Mesenteric fat pad (tissue), 1 donor: Measurements from ENCODE around the gene TMTC2. TPM values are rescaled to one million over a fixed set of nuclear protein-coding genes. Genes with fewer than 3 reads are reported as not detected.

ENCODE experiments used
- DNase-seq: peaks from one replicate; pipeline ENCODE4 v3.0.0-alpha.2; 2020; ENCODE audit warnings: low spot score
- total RNA-seq: library from RNA; stranded (reverse); fragmentation: NEBNext Ultra II Directional; extraction: Animal tissue kit (Norgen Biotek cat#: 25700); gene quantifications from one replicate; pipeline ENCODE4 v1.2.1, GENCODE V29; 2021
- donor health status: DM: yes; HTN: yes; CAD: no.

Gene TMTC2
- total RNA-seq, 1 donor from 2014 or later, result 7.0 TPM

DNA sequence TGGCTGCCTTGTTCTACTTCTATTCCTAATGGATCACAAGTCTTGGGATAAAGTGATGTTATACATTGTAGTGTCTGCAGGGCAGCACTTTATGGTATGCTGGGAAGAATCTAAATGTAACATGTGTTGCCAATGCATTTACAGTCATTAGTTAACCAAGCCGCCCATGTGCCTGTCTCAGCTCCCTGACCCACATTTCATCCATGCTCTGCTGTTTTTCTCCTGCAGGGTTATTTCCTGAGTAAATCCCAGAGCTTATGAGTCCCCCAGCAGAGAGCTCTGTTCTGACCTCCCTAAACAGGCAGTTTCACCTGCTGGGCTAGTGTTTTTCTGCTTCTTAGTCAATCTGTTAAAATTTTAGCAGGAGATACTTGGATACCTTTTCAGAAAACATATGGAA, 4.4 kb upstream of the TMTC2 start:
- DNase-seq, result no peak

DNA sequence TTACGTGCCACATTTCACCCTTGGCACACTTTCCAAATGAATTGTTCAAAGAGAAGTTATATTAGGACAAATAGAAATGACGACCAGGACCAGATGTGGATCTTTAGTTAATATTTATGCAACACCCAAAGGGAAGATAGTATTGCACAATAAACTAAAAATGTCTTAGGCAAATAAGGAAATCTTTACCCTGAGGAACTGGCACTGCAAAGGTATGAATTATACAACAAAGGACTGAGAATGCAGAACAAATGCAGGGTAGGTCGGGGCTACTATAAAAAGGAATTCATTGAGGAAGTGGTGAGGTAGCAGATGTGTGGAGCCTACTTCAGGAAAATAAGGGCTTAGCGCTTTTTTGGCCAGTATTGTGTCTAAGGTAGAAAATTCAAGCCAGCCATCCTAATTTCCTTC, 3.9 kb upstream of the TMTC2 start:
- no peak for DNase-seq

DNA sequence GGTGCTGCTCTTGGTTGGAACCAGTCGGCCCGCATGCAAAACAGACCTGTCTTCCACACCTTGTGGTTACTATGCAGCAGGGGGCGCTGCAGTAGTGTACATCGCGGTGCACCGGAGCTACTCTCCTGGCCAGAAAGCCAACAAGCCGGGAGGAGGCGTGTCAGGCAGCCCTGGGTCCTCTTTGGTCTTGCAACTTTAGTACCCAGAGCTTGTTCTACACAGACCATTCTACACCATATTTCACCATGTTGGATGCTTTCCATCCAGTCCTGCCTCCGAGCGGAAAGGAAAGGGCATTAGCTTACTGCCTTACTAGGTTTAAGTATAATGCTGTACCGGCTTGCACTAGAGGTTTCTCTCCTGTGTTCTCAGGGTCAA, 927 bp upstream of the TMTC2 start:
- peak; percentile 95 for DNase-seq

DNA sequence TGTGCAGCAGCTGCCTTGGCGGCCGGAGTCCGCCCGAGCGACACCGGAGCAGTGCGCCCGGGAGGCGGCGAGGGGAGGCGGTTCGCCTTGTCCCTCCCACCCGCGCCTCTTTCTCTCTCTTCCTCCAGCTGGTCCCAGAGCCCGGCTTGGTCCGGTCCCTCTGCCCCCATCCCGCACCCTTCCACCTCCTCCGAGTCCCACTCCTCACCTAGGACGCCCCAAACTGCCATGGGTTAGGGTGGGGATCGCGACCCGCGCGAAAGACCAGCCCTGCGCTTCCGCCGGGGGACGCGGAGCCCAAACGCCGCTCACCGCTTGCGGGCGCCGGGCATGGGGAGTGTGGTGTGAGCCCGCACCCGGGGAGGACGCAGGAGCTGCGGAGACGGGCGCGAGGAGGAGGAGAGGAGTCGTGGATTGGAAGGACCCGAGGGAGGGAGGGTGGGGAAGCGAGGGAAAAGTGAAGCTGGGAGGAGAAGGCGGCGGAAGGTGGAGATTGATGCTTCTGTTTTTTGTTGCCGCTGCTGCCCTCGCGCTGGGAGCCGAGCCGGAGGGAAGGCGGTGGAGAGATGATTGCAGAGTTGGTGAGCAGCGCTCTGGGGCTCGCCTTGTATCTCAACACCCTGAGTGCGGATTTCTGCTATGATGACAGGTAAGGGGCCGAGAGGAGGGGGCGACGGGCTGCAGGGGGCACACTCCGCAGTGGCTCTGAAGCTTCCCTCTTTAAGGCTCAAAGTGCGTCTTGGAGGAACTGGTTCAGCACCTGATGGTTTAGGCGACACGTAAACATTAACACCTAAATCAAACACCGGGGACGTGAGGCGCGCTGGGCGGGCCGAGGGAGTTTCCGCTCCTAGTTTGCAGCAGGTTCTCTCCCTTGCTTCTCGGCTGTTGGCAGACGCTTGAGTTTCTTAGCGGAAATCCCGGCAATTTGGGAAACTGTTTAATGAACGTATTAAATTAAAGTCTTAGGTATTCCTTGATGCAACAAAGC, 610 bp downstream of the TMTC2 start:
- DNase-seq, result peak; percentile 90

DNA sequence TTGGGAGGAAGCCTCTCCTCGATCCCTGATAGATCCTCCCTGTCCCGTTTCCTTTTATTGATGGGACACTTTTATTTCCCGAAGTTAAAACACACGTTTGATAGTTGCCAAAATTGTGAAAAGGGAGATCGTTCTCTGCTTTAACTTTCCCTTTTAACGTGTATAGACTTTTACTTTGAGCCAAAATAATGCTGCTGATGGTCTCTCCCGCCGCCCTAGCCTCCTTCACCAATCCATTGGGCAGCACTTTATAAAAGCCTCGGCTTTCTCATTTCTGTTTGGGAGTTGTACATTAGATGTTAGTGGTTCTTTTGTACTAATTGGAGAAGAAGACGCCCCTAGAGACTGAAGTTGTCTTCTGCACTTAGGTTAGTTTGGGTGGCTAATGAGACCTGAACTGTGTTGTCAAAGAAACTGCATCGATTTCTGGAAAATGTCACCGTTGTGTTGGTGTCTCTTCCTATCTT, 1.4 kb downstream of the TMTC2 start:
- no peak for DNase-seq

DNA sequence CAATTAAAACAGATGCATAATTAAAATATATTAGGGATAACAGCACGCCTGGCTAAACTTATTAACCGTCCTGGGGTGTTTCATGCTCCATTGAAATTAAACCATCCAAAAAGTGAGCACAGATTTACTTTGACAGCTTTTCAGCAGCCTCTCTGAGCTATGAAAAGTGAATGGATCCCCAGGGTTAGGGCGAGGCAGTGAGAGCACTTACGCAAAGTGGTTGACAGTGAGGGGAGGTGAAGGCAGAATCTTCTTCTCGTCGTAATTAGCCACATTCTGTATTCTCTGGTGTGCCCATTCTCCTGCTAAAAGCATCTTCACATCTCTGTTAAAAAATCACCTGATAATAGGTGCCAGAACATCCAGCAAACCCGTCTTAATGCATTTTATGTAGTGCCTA, 1.9 kb downstream of the TMTC2 start:
- no peak for DNase-seq

DNA sequence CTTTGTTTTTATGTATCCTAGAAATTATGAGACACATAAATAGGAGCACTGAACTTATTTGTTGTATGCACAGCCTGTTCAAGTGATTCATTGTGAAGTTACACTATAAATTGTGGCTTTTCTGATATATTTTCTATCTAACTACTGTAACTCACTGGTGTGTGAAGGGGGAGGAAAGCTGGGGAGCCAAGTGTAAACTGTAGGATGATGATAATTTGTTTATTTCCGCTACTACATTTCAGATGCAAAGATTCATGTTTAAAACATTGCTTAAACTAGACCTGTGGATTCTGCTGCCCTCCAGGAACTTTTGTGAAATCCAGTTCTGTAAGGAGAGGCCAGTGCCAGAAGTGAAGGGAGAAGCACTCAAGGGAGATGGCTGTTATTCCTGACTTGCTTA, 3.3 kb downstream of the TMTC2 start:
- DNase-seq, result no peak

DNA sequence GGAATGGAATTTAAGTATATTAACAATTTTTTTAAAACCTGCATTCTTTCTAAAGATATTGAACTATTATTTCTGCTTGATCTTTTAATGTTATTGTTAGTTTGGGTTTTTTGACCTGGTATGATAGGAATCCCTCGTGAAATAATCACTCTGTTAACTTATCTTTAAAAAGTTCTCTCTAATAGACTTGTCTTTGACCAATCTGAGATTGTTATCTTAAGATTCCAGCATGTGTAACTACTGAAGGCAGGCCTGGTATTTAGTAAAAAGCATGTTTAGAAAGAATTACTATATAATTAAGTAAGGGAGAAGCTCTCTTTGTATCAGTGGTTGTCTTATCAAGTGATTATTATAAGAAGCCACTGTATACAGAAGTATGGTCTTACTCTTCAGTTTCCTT, 4.8 kb downstream of the TMTC2 start:
- DNase-seq, result no peak

DNA sequence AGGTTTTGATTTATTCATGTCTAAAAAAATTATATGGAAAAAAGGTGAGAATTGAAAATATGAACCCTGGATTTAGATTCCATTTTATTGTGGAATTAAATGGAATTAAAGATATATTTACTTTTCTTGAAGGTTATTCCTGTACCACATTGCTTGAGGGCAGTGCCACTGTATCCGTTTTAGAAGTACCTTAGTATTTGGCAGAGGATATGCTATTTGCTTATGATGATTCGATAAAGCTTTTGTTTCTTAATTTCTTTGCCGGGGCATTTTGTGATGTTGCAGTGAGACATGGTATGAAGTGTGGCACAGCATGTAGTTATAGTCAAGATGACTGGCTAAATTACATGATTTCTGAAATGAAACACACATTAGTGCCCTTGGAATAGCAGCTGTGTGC, 7.6 kb downstream of the TMTC2 start:
- no peak for DNase-seq

DNA sequence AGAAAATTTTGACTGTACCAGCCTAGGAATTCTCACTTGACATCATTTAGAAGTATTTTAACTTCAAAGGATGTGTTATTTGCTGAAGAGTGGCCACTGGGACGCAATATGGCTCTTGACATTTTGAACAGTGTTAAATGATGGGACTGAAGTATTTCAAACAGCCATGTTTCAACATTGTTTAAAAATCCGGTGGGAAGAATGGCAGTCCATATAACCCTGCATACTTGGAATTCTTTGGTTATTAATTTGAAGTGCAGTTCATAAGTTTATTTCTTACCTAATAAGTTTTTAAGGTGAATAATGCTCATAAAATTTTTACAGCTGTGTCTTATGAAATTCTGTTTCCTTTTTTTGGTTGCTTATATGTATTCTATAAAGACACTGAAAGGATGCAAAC, 8.3 kb downstream of the TMTC2 start:
- no peak for DNase-seq

DNA sequence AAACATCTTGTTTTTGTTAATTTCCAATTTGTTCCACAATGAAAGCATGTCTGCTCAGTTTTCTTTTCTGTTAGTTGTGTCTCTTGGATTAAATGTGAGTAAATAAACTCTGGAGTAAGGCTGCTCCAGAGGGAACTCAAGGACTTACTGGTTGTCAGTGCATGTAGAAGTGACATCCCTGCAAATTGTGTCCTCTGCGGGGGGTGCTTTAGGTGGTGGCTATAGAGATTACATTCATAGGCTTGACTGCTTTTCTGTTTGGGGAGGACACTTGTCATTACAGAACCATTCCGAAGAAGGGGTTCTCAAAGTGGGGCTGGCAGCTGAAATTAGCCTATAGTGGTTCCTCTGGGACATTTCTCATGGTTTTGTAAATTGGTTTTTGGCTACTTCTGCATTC, 8.8 kb downstream of the TMTC2 start:
- no peak for DNase-seq

DNA sequence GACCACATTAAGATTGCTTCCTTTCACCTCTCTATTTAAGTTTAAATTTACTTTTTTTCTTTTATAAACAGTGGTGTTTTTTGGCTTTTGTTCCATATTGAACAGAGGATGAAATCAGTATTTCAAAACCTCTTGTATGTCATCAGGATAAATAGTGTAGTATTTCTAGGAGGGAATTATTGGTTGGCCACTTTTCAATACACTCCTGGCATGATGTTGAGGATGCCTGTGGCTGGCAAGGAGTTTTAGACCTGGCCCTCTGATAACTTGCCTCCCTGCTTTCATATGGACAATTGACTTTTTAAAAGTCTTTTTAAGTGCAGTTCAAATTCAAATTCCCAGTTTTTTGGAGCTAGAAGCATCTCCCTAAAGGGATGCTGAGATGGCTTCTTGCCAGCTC, 9.8 kb downstream of the TMTC2 start:
- no peak for DNase-seq

DNA sequence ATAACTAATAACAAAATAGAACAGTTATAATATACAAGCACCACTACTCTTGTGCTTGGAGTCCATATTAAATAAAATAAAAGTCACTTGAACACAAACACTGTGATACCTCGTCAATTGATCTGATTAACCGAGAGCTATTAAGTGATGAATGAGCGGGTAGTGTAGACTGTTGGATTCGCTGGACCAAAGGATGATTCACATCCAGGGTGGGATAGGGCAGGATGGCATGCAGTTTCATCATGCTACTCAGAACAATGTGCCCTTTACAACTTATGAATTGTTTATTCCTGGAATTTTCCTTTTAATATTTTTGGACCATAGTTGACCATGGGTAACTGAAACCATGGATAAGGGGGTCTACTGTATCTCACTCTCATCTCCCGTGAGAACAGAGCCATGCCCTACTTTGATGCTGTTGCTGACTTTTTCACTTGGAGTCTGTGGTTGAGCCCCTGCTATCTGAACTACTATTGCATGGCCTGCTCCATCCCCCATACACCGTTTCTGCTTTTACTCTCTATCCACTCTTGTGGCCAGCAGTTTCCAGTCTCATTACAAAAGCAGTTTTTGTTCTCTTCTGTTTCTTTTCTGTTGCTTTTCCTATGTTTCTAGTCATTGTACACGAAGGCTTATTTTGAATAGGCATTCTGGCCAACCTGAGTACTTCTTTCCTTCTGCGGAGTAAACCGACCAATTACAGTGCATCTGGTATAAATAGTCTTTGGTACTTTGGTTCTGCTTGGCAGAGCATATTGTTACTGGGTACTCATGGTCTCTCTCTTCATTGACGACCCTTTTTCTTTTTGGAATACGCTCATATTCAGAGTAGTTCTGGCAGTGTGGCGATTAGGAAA, 12.2 kb downstream of the TMTC2 start:
- no peak for DNase-seq

DNA sequence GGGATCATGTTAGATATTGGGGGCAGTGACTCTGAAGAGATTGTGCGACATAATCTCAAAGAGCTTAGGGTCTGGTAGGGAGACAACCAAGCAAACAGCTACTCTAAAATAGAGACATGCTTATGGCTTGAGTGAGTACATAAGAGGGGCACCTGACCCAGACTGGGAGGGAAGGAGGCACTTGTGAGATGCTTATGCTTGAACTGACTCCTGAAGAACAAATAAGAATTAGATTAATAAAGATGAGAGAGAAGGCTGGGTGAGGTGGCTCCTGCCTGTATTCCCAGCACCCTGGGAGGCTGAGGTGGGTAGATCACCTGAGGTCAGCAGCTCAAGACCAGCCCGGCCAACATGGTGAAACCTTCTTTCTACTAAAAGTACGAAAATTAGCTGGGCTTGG, 19.1 kb downstream of the TMTC2 start:
- DNase-seq, result no peak

DNA sequence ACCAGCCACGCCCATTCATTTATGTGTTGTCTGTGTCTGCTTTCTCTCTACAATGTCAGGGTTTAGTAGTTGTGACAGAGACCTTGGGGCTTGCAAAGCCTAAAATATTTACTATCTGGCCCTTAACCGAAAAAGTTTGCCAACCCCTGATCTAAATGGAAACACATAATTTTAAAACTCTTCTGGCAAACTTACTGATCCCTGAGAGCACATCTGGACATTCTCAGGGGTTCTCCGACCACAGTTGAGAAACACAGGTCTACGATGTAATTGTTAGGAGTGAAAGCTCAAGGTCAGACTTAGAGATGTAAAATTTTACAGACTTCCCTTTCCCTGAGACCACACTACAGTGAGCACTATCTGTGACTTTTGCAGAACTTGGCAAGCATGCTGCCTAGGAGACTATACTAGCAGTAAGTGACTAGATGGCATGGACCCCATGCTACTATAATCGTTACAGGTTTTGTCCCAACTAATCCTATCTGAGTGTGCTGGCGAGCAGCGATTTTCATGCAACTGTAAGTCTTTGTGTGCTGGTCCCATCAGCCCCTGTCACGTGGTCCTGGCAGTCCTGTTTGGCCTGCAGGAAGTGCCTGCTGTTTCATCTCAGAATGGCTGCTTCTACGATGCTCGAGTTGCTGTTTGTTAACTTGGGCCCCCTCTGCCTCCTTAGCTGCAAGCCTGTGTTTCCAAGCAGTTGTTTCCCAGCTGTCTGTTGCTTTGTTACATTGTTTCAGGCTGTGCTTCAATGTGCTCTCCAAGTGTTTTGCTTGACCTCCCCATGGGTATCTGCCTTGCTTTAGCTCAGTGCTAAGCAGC, 21.6 kb downstream of the TMTC2 start:
- no peak for DNase-seq

DNA sequence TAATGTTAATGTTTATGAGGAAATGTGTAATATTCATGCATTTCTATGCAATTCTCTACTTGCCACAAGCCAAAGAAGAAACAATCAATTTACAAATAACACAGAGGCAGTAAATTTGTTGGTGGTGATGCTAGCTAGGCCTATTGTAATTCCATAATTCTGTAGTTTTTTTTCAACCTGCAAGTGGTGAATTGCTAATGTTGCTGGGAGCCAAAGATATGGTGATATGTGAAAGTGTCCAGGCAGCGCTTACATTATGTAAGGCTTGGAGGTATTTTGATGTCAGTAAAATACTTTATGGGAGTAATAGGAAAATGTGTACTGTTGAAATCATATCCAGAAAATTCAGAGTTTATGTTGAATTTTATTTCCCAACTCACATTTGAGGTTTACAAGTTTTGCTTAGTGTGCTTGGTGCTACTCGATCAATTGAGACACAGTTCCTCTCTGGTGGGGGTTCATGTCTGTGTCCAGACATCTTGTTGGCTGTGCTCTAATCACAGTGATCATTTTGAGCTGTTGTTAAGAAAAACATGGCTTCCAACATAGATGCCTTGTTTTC, 23.2 kb downstream of the TMTC2 start:
- no peak for DNase-seq

DNA sequence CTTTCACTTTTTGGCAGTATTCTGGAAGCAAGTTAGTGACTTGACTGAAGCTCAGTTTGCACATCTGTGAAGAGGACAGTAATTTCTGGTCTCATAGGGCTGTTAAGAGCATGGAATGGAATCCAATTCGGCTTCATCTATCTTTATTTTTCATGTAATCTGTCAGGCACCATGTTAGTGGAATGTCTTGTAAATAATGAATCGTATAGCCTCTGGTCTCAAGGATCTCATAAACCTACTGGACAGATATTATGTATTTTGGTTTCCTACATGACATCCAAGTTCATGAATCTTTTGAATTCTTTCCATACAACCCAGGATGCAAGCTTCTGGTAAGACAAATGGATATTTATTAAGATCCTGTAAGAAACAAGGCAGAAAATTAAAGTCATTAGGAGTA, 24.0 kb downstream of the TMTC2 start:
- DNase-seq, result no peak

DNA sequence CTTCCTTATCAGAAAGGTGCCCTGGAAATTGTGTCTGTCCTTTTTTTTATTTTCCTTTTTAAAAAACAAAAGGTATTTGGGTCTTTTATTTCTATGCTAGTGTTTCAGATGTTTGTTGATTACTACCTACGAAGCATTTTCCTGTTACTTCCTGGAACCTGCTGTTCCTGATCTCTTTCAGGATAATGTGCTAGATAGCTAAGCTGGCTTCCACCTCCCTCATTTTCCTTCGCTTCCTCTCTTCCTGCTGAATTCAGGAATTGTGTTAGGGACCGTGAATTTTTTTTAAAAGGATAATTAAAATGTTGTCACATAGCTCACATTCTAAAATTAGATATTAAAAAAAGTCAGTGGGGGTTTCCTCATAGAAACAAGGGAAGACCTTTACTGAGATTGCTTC, 27.7 kb downstream of the TMTC2 start:
- no peak for DNase-seq

DNA sequence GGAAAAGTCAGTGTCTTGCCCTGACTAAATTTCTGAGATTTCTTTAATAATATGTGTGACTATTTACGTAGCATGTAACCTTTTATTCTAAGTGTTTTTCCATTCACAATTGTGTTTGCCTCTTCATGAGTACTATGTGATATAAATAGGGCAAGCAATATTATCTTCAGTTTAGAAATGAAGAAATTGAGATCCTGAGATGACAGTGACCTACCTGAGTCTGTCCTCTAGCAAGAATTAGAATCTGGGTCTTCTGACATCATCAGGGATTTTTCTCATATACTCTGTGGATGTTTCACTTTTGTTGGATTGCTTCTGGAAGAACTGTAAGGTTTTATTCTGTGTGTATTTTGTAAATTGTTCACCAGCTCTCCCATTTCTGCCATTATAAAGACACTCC, 35.0 kb downstream of the TMTC2 start:
- DNase-seq, result no peak

DNA sequence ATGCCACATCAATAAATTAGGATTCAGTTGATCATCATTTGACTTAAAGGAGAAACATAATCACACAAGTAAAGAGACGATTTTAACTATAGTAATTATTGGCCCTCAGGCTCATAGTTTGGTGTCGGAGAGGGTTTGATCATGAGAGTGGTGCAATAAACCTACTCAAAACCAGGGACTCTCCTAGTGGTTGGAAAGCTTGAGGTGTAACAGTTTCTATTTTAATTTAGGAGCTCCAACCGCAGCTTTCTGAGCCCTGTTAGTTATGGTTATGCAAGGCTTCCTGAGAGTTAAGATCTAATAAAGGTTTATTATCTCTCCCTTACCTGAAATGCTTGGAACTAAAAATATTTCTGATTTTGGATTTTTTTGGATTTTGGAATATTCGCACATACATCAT, 36.4 kb downstream of the TMTC2 start:
- DNase-seq, result no peak

DNA sequence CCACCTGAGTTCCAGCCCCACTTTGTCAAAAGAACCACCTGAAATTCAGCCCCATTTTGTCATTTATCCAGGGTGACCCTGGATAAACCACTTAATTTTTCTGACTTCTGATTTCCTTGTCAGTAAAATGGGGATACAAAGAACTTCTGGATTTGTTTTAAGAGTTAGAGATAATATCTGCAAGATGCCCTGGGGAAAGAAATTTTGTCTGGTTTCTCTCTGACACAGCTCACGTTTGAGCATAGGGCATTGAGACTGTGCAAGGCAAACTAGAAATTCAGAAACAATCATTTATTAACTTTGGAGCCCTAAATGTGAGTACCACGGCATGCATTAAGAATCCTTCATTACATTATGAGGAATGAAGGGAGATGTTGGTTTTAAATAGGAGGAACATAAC, 37.2 kb downstream of the TMTC2 start:
- no peak for DNase-seq
